B cell (primary cell): ENCODE measurements around the gene GOLGA1.
"Not testable (repeated sequence)": the region's sequence is repeated elsewhere in the genome, so short reads cannot be mapped to it uniquely, and the experiment has no call there.

Experiments used
- CTCF ChIP-seq: fragments of 200-600 bp; IDR thresholded peaks from one replicate; pipeline ENCODE4 v1.8.0; 2022; ENCODE audit warnings: antibody characterized with exemption, mild to moderate bottlenecking
- EZH2 ChIP-seq: IDR thresholded peaks from 2 replicates; pipeline ENCODE4 v1.6.1; 2012; ENCODE audit warnings: borderline replicate concordance, low read depth, mild to moderate bottlenecking, moderate library complexity, low read length; ENCODE audit not compliant: insufficient read depth, poor library complexity, severe bottlenecking

- TF ChIP-seq CTCF, EZH2: not testable (repeated sequence)
These were observed 94.4 kb downstream of the GOLGA1 start for GRCh38 chr9:124846467-124846866.
